Neural cell (in vitro differentiated cells): ENCODE data around the gene DCLK1. TPM values are rescaled to one million over a fixed set of nuclear protein-coding genes. Genes with fewer than 3 reads are reported as not detected.

ENCODE experiments used
- H2AFZ ChIP-seq: fragments of 200-600, 300-800 bp; sonication (generic), shearing (Covaris generic); 2 replicates; pipeline ENCODE4 v1.6.0; 2014; ENCODE audit warnings: low read depth, mild to moderate bottlenecking, antibody characterized with exemption, low read length, moderate library complexity
- H3F3A ChIP-seq: fragments of 200-600 bp; shearing (Covaris generic); 2 replicates; pipeline ENCODE4 v1.6.1; 2016; ENCODE audit warnings: mild to moderate bottlenecking, moderate library complexity, mixed read lengths, antibody characterized with exemption, low read length; ENCODE audit not compliant: insufficient read depth, poor library complexity, severe bottlenecking
- H3K27ac ChIP-seq: fragments of 200-600, 300-800 bp; sonication (generic), shearing (Covaris generic); 2 replicates; pipeline ENCODE4 v1.5.1; 2014; ENCODE audit warnings: mild to moderate bottlenecking, low read length, moderate library complexity
- H3K27me3 ChIP-seq: fragments of 300-800, 200-600 bp; sonication (generic), shearing (Covaris generic); 2 replicates; pipeline ENCODE4 v1.6.0; 2014; ENCODE audit warnings: mild to moderate bottlenecking, low read depth, low read length, moderate library complexity; ENCODE audit not compliant: insufficient read depth
- H3K36me3 ChIP-seq: fragments of 300-800, 200-600 bp; sonication (generic), shearing (Covaris generic); 2 replicates; pipeline ENCODE4 v1.5.1; 2014; ENCODE audit warnings: mild to moderate bottlenecking, antibody characterized with exemption, low read length, moderate library complexity; ENCODE audit not compliant: insufficient read depth
- H3K4me2 ChIP-seq: fragments of 300-800, 200-600 bp; sonication (generic), shearing (Covaris generic); 2 replicates; pipeline ENCODE4 v1.6.0; 2014; ENCODE audit warnings: mild to moderate bottlenecking, low read length
- H3K4me3 ChIP-seq: fragments of 300-800, 200-600 bp; sonication (generic), shearing (Covaris generic); 2 replicates; pipeline ENCODE4 v1.5.1; 2014; ENCODE audit warnings: mild to moderate bottlenecking, low read length, moderate library complexity
- H3K79me2 ChIP-seq: fragments of 200-600 bp; shearing (Covaris generic); replicated peaks from 2 replicates; pipeline ENCODE4 v1.6.0; 2014; ENCODE audit warnings: mild to moderate bottlenecking, low read length, moderate library complexity; ENCODE audit not compliant: insufficient read depth
- H3K9ac ChIP-seq: fragments of 300-800, 200-600 bp; sonication (generic), shearing (Covaris generic); 2 replicates; pipeline ENCODE4 v1.6.1; 2016; ENCODE audit warnings: mild to moderate bottlenecking, low read length, mixed read lengths
- H3K9me2 ChIP-seq: fragments of 200-600 bp; shearing (Covaris generic); 2 replicates; pipeline ENCODE4 v1.6.1; 2016; ENCODE audit warnings: mild to moderate bottlenecking, low read length, mixed read lengths; ENCODE audit not compliant: insufficient read depth
- H3K9me3 ChIP-seq: fragments of 200-600, 300-800 bp; sonication (generic), shearing (Covaris generic); 2 replicates; pipeline ENCODE4 v1.6.1; 2016; ENCODE audit warnings: mild to moderate bottlenecking, mixed run types, low read length, moderate library complexity, mixed read lengths
- H4K20me1 ChIP-seq: fragments of 200-600 bp; shearing (Covaris generic); 2 replicates; pipeline ENCODE4 v1.6.1; 2016; ENCODE audit warnings: mild to moderate bottlenecking, mixed run types; ENCODE audit not compliant: insufficient read depth
- CTCF ChIP-seq: fragments of 450-650 bp; IDR thresholded peaks from 2 replicates; pipeline ENCODE4 v1.5.1; 2014; ENCODE audit warnings: antibody characterized with exemption, mild to moderate bottlenecking, moderate library complexity; ENCODE audit not compliant: poor library complexity, severe bottlenecking
- EP300 ChIP-seq: fragments of 450-650 bp; conservative IDR thresholded peaks from 2 replicates; pipeline ENCODE4 v1.6.1; 2014; ENCODE audit warnings: antibody characterized with exemption, mild to moderate bottlenecking, moderate library complexity; ENCODE audit not compliant: poor library complexity, severe bottlenecking
- EZH2 ChIP-seq: fragments of 200-600, 300-800 bp; shearing (Covaris generic), sonication (generic); IDR thresholded peaks from 2 replicates; pipeline ENCODE4 v1.6.1; 2014; ENCODE audit warnings: antibody characterized with exemption, low read length, borderline replicate concordance, mild to moderate bottlenecking; ENCODE audit not compliant: insufficient read depth, poor library complexity, severe bottlenecking
- MXI1 ChIP-seq: fragments of 450-650 bp; conservative IDR thresholded peaks from 2 replicates; pipeline ENCODE4 v1.6.1; 2014; ENCODE audit warnings: antibody characterized with exemption, mild to moderate bottlenecking; ENCODE audit not compliant: poor library complexity, severe bottlenecking
- POLR2AphosphoS5 ChIP-seq: IDR thresholded peaks from 2 replicates; pipeline ENCODE4 v1.6.1; 2012
- REST ChIP-seq: IDR thresholded peaks from 2 replicates; pipeline ENCODE4 v1.6.1; 2012; ENCODE audit warnings: borderline replicate concordance
- SMC3 ChIP-seq: fragments of 450-650 bp; conservative IDR thresholded peaks from 2 replicates; pipeline ENCODE4 v1.6.1; 2014; ENCODE audit warnings: antibody characterized with exemption, mild to moderate bottlenecking, moderate library complexity; ENCODE audit not compliant: poor library complexity
- TAF1 ChIP-seq: IDR thresholded peaks from 2 replicates; pipeline ENCODE4 v1.6.1; 2012; ENCODE audit warnings: low read depth
- polyA plus RNA-seq: library from polyadenylated mRNA; depleted of rRNA; stranded (reverse); fragments of >200 nt; gene quantifications from 2 replicates; pipeline ENCODE4 v1.2.3, GENCODE V29; 2014

DCLK1 gene
- polyA plus RNA-seq, 1 donor from 2014 or later, result 124 TPM

GRCh38 chr13:36026531-36026930, 104.7 kb downstream of the DCLK1 start:
- Histone ChIP-seq H3K4me2 (no peak overlapping the region), H3K9me2 (no peaks in the 10 kb centered on the region), H3K79me2 (peaks cover 27% of the 10 kb centered on the region), H4K20me1 (no peaks in the 10 kb centered on the region), H3K9ac (no peak overlapping the region), H3K27me3 (no peaks in the 10 kb centered on the region), H3F3A (no peaks in the 10 kb centered on the region), H3K27ac (peak overlapping the region; percentile 2), H3K4me3 (no peak overlapping the region), H3K9me3 (no peaks in the 10 kb centered on the region), H3K36me3 (no peaks in the 10 kb centered on the region), H2AFZ (no peak overlapping the region)
- TF ChIP-seq POLR2AphosphoS5, result peak; percentile 13
- TF ChIP-seq MXI1, result no peak
- no peak for TF ChIP-seq EZH2
- no peak for TF ChIP-seq EP300
- TF ChIP-seq REST, result no peak

GRCh38 chr13:36014763-36015162, 116.4 kb downstream of the DCLK1 start:
- Histone ChIP-seq H4K20me1 (no peaks in the 10 kb centered on the region), H3K4me2 (no peak overlapping the region), H3K36me3 (no peaks in the 10 kb centered on the region), H3K79me2 (peaks cover 19% of the 10 kb centered on the region), H3F3A (no peaks in the 10 kb centered on the region), H3K9me3 (no peaks in the 10 kb centered on the region), H2AFZ (no peak overlapping the region), H3K27me3 (no peaks in the 10 kb centered on the region), H3K9ac (no peak overlapping the region), H3K9me2 (no peaks in the 10 kb centered on the region), H3K27ac (peak overlapping the region; percentile 4), H3K4me3 (no peak overlapping the region)
- TF ChIP-seq POLR2AphosphoS5 (no peak), EP300 (no peak), REST (no peak), SMC3 (no peak), EZH2 (no peak), CTCF (no peak), TAF1 (no peak)
